Muscle layer of colon (tissue), 2 donors: ENCODE results near the gene PMM1.

Source experiments
- H3K27ac ChIP-seq: one replicate; pipeline ENCODE4 v1.7.0; 2013; ENCODE audit warnings: low read depth, mild to moderate bottlenecking, low read length, moderate library complexity
- H3K27me3 ChIP-seq, 2 donors: one replicate each; pipeline ENCODE4 v1.7.0; 2013; ENCODE audit warnings: low read length in 2 of 2, mild to moderate bottlenecking in 2 of 2; ENCODE audit not compliant: insufficient read depth in 2 of 2, control insufficient read depth in 1 of 2
- H3K36me3 ChIP-seq: one replicate; pipeline ENCODE4 v1.7.0; 2013; ENCODE audit warnings: mild to moderate bottlenecking, low read length; ENCODE audit not compliant: insufficient read depth
- H3K4me1 ChIP-seq: one replicate; pipeline ENCODE4 v1.7.0; 2013; ENCODE audit warnings: mild to moderate bottlenecking, low read length; ENCODE audit not compliant: insufficient read depth
- H3K4me3 ChIP-seq, 2 donors: one replicate each; pipeline ENCODE4 v1.7.0; 2013; ENCODE audit warnings: low read length in 2 of 2, low read depth in 1 of 2, mild to moderate bottlenecking in 1 of 2, moderate library complexity in 1 of 2
- H3K9ac ChIP-seq: one replicate; pipeline ENCODE4 v1.7.0; 2013; ENCODE audit warnings: low read length
- H3K9me3 ChIP-seq: one replicate; pipeline ENCODE4 v1.7.0; 2013; ENCODE audit warnings: mild to moderate bottlenecking, low read length
- donor health status: abdominal sarcoma.
- donor health status: Adenocarcinoma of cecum.

PMM1 gene

GRCh38 chr22:41531715-41532477 is 57.7 kb downstream of the PMM1 start:
- Histone ChIP-seq H3K9ac (no peak overlapping the region), H3K4me1 (peaks cover 11% of the 10 kb centered on the region), H3K4me3 (no peak overlapping the region), H3K27ac (no peak overlapping the region), H3K9me3 (no peaks in the 10 kb centered on the region), H3K27me3 (no peaks in the 10 kb centered on the region), H3K36me3 (peaks cover 63% of the 10 kb centered on the region)

DNA sequence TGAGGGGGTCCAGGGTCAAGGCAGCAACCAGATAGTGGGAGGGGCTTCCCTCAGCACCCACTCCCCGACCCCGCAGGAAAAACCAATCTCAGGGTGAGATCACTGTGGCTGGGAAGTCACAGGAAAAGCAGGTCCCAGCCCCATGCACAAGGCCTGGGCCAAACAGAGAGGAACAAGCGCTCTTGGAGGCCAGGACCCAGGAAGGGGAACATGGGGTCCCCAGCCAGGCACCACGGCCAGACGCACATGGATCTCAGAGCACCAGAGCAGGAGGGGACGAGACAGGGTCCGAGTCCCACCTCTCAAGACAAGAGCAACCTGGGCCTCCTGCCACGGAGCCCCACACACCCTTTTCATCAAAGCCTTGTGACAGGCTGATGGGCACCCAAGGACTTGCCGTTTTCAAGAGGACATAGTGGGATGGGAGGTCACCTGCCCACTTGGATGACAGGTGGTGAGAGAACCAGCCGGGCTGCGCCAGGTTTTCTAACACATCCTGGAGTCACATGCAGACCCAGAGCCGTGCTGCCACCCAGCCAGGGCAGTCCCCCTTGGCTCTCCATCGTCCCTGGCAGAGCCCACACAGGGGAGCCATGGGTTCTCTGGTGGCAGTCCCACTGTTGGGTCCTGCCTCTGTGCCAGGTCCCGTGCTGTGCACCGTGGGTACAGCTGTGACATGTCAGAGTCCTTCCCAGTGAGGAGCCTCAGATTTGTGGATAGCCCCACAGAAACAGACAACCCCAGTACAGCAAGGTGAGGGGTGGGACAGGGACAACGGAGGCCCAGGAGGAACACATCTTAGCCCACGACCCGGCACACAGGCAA is 58.5 kb downstream of the PMM1 start:
- no peak overlapping the region for H3K9ac ChIP-seq
- H3K27ac ChIP-seq, result no peak overlapping the region
- H3K4me3 ChIP-seq, result no peak overlapping the region
- peaks cover 19% of the 10 kb centered on the region for H3K4me1 ChIP-seq
- no peaks in the 10 kb centered on the region for H3K9me3 ChIP-seq
- H3K27me3 ChIP-seq, result no peaks in the 10 kb centered on the region
- peaks cover 71% of the 10 kb centered on the region for H3K36me3 ChIP-seq

DNA sequence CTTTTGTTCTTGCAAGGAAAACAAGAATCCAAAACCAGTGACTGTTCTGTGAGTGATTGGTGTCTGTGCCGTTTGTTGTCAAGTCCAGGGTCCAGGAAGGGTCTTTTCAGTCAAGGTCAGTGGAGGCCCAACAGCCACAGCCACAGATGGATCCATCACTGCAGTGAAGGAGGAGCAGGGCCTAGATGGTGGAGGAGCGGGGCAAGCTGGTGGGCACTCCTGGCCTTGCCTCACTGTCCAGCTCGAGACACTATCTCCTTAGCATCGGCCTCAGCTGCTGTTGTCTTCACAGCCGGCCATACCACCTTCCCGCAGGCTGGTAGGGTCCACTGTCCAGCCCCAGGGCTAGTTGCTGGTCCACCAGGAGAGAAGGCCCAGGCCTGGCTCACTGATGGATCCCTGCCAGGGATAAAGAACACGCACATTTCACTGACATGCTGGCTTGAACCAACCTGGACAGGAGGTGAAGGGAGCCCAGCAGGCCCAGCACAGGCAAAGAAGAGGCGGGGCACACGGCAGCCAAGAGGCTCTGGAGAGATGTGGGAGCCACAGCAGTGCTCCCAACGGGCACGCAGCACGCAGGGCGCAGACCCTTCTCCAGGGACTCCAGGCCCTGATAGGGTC is 60.6 kb downstream of the PMM1 start:
- H3K9me3 ChIP-seq, result no peaks in the 10 kb centered on the region
- no peak overlapping the region for H3K9ac ChIP-seq
- H3K27ac ChIP-seq, result no peak overlapping the region
- no peak overlapping the region for H3K4me3 ChIP-seq
- H3K27me3 ChIP-seq, result no peaks in the 10 kb centered on the region
- peaks cover 79% of the 10 kb centered on the region for H3K36me3 ChIP-seq
- H3K4me1 ChIP-seq, result peaks cover 38% of the 10 kb centered on the region

DNA sequence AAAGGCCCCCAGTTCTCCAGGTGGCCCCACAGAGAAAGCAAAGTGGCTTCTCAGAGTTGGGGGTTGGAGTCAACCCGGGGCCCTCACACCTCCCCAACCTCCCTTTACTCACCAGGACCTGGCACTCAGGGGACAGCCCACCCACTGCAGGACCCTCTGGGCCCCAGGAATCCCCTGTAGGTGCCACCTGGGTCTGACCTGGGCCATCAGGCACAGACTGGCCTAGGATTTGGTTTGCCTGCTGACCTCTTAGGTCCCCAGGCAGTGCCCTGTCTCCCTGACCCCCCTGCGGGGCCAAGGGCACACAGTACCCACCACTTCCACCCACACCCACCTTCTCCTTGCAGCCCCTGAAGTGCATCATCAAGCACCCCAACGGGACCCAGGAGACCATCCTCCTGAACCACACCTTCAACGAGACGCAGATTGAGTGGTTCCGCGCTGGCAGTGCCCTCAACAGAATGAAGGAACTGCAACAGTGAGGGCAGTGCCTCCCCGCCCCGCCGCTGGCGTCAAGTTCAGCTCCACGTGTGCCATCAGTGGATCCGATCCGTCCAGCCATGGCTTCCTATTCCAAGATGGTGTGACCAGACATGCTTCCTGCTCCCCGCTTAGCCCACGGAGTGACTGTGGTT is 61.4 kb downstream of the PMM1 start:
- Histone ChIP-seq H3K9ac (no peak overlapping the region), H3K4me3 (no peak overlapping the region), H3K4me1 (peaks cover 41% of the 10 kb centered on the region), H3K27ac (no peak overlapping the region), H3K36me3 (peaks cover 74% of the 10 kb centered on the region), H3K27me3 (no peaks in the 10 kb centered on the region), H3K9me3 (no peaks in the 10 kb centered on the region)
